SK-N-DZ (cell line): ENCODE results near the gene IFT52. TPM values are rescaled to one million over a fixed set of nuclear protein-coding genes. Genes with fewer than 3 reads are reported as not detected.

Source experiments
- DNase-seq: peaks from one replicate; pipeline ENCODE4 v3.0.0-alpha.2; 2015; ENCODE audit warnings: low spot score
- polyA plus RNA-seq, 2 experiments: library from polyadenylated mRNA; depleted of rRNA; stranded (reverse); fragments of >200 nt; gene quantifications; 2 replicates each; pipeline ENCODE4 v1.2.3, GENCODE V29; 2014

Gene IFT52, protein sequence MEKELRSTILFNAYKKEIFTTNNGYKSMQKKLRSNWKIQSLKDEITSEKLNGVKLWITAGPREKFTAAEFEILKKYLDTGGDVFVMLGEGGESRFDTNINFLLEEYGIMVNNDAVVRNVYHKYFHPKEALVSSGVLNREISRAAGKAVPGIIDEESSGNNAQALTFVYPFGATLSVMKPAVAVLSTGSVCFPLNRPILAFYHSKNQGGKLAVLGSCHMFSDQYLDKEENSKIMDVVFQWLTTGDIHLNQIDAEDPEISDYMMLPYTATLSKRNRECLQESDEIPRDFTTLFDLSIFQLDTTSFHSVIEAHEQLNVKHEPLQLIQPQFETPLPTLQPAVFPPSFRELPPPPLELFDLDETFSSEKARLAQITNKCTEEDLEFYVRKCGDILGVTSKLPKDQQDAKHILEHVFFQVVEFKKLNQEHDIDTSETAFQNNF
- 76.9 and 79.0 TPM in 2 replicates for polyA plus RNA-seq (2014; cell fraction: cytosol; rRNA removed)
- 43.7 and 54.7 TPM in 2 replicates for polyA plus RNA-seq (2014; cell fraction: nucleus; rRNA removed)

DNA sequence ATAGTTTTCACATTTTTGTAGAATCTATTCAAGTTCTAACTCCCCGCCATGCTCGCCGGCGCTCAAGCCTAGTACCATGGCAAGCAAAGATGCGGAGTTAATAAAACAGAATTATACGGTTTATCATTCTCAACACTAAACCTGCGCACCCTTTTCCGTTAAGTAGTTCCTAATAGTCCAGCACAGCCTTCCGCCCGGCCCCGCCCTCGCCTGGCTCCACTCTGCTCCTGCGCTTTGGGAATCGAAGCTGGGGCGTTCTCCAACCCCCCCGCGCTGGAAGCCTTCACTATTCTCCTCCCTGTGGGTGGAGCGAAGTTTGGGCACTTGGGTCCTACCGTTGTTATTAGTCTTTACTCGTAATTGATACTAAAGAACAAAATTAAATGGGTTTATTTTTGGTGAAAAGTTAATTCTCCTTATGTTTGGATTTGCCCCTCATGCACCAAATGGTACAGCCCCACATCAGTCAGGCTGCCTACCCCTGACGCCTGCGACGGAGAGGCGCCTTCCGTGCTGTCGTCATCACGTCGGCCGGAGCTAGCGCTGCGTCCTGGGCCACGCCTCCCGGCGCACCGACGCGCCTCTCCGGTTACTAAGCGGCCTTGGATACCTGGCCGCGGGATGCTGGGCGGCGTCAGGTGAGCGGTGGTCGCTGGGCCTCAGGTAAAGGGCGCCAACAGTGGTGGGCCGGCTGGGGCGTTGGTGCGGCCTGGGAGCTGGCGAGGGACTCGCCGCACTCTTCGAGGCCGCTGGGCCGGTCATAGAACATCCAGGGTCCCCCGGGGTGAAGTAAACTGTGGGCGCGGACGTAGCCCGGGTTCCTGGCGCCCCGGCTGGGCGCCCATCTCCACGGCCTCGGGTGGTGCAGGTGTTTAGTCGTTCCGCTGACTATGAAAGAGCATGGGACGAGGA lies at the start of gene IFT52:
IFT52 (plus strand) TSS at position 546 of the 912 bp plus-strand sequence. CDS start 3,762 bp downstream, outside the sequence.
- DNase-seq, result peak; percentile 94

DNA sequence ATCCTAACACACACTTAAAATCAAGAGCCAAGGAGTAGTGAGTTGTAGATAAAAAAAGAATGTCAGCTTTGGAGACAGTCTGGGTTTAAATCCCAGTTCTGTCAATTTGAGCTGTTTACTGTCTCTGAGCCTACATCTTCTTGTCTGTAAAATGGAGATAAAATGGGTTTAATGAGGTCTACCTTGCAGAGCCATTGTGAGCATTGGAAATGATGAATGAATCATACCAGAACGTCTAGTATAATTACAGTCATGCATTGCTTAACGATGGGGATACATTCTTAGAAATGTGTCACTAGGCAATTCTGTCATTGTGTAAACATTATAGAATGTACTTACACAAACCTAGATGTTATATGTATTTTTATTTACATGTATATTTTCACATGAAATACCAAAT lies 49.5 kb upstream of the IFT52 start:
- DNase-seq, result no peak

DNA sequence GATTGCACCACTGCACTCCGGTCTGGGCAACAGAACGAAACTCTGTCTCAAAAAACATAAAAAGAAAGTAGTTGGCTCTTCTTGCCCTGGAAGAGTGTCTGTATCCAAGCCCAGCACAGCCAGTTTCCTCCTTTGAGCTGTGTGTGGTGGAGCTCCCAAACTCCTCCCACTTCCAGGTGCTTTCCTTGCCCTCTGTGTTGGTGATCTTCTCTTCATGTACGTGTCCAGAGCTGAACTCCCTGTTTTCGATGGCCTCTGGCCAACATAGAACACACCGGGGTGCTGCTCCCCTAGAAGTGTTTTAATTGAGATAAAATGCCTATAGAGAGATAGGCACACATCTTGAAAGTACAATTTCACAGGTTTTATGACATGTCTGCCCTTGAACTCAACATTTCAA lies 48.6 kb upstream of the IFT52 start:
- DNase-seq, result no peak

DNA sequence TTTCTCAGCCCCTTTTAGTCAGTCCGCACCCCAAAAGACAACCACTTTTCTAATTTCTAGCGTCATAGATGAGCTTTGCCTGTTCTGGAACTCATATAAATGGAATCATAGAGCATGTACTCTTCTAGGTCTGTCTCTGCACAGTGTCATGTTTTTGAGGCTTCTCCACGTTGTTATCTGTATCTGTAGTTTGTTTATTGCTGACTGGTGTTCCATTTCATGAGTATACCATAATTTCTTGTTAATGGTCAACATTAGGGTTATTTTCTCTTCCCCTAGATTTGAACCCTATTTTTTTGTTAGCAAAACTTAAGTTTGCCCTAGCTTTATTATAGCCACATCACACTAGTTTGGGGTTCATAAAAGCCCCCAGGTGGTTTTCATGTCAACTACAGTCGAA lies 48.1 kb upstream of the IFT52 start:
- no peak for DNase-seq

DNA sequence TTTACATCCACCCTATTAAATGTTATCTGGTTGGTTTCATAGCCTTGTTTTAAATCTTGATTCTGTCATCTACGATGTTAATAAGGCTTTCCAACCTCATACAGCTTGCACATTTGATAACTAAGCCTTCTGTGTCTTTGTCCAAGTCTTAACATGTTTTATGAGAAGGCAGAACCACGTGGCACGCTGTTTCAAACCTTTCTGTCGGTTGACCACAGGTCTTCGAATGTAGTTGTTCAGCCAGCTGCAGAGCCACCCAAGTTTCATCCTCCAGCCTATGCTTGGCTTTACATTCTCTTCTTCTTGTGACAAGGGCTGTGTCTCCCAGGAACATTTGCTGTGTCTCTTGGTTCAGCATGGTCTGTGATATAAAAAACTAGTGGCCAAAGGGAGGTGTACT lies 47.6 kb upstream of the IFT52 start:
- no peak for DNase-seq

DNA sequence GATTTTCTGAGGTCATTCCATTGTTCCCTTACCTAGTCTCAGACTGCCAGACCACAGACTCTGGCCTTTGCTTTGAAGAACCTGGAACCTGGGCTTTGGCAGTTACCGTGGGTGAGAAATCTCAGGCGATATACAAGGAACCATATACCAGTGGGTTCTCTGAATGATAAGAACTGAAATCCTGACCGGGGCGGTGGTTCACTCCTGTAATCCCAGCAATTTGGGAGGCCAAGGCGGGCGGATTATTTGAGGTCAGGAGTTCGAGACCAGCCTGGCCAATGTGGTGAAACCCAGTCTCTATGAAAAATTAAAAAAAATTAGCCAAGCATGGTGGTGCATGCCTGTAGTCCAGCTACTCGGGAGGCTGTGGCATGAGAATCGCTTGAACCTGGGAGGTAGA lies 46.2 kb upstream of the IFT52 start:
- DNase-seq, result no peak

DNA sequence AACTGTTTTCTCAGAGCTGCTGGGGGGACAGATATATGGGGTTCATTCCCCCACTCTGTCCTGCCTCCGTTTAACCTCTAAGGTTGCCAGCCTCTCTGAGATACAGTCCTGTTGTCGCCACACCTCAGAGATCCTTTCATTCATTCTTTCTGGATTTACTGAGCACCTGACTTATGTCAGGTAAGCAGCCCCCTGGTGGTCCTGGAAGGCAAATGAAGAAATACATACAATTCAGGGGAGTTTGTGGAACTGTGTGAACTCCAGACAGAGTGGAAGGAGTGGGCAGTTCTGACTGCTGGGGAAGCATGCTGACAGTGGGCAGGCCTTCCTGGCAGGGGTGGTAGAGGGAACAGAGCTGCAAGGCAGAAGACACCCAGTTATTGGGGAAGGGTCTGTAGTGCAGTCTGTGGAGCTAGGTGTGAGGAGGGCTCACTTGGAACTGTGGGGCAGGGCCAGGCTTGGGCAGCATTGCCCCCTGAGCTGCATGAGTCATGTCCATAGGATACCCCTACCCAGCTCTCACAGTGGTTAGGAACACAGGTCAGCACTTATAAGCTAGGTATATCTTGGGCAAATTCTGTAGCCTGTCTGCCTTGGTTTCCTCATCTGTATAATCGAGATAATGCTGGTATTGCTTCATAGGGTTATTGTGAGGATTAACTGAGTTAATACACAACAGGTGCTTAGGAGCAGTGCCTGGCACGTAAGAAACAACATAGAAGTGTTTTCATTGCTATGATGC lies 44.7 kb upstream of the IFT52 start:
- DNase-seq, result no peak

DNA sequence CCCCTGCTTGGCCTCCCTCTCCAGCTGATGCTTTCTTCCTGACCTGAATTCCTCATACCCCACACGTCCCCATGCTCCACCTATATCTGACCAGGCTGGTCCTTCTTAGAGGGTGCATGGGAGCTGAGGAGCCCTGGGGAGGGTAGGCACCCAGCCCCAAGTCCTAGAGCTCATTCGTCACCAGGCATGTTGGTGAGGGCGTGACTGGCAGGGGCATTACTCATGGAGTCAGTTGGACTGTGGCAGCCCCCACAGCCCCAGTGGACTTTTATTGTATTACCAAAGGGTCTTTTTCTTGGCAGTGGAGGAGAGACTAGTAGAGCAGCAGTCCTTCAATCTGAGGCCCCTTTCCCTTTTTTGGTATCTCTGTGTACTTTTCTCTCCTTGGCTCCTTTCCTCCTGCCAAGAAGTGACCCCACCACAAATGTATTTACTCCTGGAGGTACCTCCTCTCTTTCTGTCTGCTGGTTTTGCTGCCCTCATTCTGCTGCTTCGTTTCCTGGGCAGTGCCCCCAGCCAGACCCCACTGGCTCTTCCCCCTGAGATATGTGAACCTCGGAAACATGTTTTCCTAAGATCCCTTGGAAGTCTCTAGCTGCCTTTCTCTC lies 42.4 kb upstream of the IFT52 start:
- DNase-seq, result no peak

DNA sequence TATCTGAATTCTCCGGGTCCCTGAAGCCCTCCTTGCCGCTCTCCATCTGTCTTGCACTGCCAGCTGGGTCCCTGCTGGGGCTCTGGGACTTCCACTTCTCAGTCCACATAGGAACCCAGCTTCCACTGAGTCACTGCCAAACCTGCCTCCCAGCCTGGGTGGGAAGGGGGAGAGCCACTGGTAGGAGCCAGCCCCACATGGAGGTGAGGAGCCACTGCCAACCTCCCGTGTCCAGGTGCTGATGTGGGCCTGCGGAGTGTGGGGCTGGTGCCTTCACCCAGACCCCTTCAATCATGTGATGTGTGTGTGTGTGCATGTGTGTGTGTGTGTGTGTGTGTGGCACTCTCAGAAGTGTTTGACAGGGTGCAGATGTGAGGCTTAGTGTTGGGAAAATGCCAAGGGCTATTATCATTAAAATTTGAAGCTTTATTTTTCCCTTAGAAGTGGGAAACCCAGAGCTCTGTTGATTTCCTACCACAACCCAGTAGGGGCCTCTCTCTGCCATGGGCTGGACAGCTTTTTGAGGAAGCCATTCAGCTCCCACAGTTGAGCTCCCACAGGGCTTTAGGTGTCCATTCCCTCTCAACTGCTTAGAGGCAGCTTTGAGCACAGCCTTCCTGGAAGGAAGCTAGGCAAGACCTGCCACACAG lies 41.2 kb upstream of the IFT52 start:
- no peak for DNase-seq

DNA sequence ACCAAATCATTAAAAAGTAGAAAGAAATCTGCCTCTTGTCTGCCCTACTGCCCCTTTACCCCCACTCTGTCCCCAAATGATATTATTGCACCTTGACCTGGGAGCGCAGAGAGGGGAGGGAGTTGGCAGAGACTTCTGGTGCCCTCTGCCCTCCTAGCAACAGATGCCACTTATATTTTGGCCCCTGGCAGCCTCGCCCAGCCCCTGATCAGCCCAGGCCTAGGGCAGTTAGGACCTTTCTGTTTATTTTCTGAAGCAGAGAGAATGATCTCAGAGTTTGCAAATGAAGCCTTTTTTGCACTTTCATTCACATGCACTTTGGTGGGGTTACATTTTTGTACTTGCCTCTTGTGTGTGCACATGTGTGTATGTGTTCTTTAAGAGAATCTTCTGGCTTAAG lies 40.3 kb upstream of the IFT52 start:
- DNase-seq, result no peak

DNA sequence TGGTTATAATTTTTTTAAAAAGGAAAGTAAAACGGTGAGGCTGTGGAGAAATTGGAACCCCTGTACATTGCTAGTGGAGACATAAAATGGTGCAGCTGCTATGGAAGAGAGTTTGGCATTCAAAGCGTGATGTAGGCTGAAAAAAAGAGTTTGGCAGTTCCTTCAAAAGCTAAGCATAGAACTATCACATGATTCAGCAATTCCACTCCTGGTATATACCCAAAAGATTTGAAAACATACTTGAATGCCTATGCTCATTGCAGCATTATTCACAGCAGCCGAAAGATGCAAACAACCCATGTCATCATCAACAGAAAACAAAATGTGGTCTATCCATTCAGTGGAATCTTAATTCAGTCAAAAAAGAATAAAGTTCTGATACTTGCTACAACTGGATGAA lies 36.4 kb upstream of the IFT52 start:
- DNase-seq, result no peak

DNA sequence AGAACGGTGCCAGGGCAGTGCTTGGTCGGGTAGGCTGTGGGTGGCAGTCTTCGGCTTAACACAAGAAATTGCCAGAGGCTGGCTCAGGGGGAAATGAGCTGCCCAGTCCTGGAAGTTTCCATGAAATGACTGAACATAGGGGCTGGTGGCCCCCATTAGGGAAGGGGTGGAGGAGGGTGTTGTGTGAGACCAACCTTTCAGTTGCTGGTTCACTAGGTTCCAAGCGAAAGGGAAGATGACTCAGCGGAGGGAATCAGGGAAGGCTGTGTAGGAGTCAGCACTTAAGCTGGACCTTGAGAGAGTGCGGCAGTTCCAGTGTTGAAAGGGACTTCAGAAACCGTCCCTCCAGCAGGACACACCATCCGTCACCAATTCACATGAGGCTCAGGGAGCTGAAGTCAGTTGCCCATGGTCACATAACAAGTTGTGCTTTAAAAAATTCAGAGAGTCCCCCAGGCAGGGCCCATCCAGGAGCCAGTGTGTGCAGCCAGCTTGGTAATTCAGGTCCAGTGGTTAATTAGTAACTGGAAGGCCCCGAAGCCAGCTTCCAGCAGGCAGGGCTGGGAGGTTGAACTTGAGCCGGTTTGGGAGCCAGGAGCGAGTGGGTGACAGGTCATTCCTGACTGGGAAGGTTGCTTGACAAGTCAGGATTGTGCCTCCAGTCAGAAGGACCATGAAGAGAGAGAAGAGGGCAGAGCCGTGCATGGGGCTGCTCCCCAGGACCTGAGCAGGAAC lies 32.2 kb upstream of the IFT52 start, which contains the start of gene SGK2:
SGK2 (plus strand) TSS at position 616 of the 735 bp plus-strand sequence. CDS start 7,469 bp downstream, outside the sequence.
- DNase-seq, result no peak

DNA sequence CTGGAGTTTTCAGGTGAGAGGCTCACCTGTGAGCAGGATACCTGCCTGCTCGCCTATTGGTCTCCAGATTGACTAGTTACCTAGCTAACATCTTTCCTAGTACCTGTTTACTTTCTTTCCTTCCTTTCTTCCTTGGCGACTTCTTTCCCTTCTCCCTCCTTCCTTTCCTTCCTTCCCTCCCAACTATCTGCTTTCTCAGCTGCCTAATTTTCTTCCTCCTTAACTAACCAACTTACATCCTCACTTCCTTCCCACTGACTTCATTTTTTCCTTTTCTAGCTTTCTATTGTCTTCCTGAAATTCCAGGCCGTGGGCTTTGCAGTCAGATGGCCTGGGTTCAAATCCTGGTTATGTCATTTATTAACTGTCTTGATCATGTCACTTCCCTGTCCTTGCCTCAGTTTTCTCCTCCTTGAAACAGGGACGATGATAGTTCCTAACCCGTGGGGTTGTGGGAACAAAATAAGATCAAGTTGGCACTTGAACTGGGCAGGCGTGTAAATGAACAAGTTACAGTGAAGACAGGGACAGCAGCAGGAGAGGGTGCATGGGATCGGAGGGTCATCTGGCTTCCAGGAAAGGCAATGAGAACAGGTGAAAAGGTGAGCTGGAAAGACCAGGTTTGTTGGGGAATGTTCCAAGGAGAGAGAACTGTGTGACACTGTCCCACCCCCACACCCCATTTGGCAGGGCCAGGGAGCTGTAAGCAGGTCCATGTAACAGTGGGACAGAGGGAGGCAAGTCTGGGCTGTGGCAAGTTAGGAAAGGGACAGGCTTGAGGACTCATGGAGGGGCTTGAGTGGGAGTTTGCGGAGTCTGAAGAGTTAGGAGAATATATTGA lies 31.4 kb upstream of the IFT52 start:
- DNase-seq, result no peak

DNA sequence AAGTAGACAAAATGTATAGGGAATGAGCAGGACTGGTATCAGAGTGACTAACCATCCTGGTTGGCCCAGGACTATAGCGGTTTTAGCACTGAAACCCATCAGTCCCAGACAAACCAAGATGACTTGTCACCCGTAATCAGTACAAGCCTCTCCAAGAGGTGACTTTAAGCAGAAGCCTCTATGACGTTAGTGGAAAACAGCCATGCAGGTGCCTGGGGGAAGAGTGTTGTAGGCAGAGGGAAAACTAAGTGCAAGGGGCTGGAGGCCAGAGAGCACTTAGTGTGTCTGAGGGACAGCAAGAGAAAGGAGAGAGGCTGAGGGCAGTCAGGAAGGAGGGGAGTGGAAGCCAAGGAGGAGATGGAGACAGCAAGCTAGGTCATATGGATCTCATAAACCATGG lies 29.8 kb upstream of the IFT52 start:
- no peak for DNase-seq

DNA sequence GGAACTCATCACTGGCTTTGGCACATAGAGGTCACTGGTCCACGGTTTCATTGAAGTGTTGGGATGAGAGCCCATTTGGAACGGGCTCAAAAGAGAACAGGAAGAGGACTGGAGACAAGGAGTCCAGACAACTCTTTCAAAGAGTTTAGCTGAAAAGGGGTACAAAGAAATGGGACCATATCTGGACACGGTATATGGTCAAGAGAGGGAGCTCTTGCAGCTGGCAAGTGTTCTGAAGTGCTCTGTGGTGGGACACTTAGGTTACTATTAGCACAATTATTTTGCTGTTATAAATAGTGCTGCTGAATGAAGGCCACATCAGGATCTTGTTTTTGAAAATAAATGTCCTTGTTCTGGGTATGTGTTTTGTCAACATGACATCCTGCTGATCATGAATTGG lies 27.3 kb upstream of the IFT52 start:
- no peak for DNase-seq

DNA sequence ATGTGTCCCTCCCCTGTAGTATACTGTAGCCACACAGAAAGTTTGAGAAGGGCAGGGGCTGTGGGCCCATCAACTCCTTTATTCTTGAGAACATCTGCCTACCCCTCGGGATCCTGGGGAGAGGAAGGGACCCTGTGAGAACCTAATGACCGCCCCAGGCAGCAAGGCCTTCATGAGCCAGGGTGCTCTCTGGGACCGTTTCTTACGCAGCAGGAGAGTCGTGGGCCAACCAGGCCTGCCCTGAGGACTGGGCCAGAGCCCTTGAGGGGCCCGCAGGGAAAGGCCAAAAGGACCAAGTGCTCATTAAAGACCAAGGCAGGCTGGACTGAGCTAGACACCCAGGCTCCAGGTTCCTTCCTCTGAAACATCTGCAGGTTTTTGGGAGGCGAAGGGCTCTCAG lies 26.7 kb upstream of the IFT52 start:
- DNase-seq, result no peak

DNA sequence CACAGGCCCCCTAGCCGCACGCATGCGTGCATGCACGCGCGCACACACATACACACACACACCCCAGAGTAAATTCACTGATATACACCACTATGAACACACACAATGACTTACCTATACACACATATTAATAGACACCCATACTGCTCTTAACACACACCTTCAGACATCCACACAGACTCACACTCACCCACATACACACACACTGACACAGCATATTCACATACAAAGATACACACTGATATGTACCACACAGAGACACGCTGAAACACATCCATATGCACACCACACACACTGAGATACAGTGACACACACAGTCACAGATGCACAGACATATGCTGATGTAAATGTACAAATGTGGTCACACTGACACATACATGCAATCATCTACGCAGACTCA lies 26.3 kb upstream of the IFT52 start:
- no peak for DNase-seq

DNA sequence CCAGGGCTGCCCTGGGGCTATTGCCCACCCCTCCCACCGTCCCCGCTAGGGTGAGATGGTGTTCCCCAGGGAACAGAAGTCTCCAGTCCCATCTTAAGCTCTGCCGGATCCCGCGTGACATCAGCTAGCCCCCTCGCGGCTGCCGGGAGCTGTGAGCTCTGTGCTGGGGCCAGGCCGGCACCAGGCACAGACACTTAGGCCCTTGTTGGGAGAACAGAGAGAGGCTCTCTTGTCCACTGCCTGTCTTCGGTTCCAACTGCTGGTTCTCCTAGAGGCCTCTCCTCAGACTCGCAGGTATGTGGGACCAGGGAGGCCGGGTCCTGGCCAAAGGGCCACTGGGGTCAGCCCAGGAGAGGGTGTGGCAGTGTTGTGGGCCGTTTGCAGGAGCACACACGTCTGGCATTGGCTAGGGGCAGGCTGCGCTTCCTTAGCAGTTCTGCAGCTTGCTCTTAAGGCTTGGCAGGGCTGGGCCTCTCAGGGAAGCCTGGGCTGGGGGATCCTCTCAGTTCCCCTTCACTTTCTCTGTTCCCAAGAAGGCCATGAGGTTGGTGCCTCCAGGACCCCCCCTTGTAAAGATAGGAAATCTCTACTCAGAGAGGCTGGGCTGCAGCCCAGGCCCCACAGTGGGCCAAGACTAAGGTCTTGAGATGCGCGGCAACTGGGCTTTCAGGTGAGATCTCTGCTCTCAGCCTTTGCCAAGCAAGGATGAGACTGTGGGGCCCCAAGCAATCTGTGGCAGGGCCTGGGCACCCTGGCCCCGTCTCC lies 25.6 kb upstream of the IFT52 start:
- peak; percentile 79 for DNase-seq
